IPS DF 4.7 (cell line): ENCODE measurements around the gene PLXNA4.

Experiments used
- DNase-seq: peaks from one replicate; pipeline ENCODE4 v3.0.0-alpha.2; 2013; ENCODE audit warnings: low spot score; ENCODE audit errors: extremely low read depth

The PLXNA4 gene

DNA sequence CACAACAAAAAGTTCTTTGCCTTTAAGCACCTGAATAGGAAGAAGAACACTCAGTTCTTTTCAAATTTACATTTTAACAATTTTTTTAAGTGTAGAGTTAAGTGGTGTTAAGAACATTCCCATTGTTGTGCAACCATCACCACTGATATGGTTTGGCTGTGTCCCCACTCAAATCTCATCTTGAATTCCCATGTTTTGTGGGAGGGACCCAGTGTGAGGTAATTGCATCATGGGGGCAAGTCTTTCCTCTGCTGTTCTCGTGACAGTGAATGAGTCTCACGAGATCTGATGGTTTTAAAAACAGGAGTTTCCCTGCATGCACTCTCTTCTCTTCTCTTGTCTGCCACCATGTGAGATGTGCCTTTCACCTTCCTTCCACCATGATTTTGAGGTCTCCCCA, 155.7 kb downstream of the PLXNA4 start:
- no peak for DNase-seq

GRCh38 chr7:132419542-132419941, 156.7 kb downstream of the PLXNA4 start:
- no peak for DNase-seq

GRCh38 chr7:132418840-132419239, 157.4 kb downstream of the PLXNA4 start:
- DNase-seq = no peak

GRCh38 chr7:132417103-132417906, 159.0 kb downstream of the PLXNA4 start:
- DNase-seq = no peak

GRCh38 chr7:132416395-132416794, 159.9 kb downstream of the PLXNA4 start:
- DNase-seq = no peak

- no peak for DNase-seq
Observed at GRCh38 chr7:132415259-132415658, 161.0 kb downstream of the PLXNA4 start.

- DNase-seq = no peak
Observed at GRCh38 chr7:132414857-132415256, 161.4 kb downstream of the PLXNA4 start.

DNA sequence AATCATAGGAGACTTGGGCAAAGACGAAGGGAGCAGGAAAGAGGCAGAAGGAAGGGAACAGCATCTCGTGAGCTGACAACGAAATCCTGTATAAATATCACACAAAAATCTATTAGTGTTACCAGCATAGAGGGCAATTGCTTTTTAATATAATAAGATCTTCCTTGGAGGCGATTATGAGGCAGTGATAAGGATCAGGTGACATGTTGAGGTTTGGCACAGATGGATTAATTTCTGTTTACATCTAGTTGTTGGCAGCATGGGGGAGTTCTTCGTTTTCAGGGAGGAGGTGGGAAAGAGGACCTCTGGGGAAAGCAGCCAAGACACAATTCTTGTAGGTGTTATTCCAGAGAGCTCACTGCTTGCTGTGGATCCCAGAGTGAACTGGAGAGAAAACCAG, 163.8 kb downstream of the PLXNA4 start:
- no peak for DNase-seq

DNA sequence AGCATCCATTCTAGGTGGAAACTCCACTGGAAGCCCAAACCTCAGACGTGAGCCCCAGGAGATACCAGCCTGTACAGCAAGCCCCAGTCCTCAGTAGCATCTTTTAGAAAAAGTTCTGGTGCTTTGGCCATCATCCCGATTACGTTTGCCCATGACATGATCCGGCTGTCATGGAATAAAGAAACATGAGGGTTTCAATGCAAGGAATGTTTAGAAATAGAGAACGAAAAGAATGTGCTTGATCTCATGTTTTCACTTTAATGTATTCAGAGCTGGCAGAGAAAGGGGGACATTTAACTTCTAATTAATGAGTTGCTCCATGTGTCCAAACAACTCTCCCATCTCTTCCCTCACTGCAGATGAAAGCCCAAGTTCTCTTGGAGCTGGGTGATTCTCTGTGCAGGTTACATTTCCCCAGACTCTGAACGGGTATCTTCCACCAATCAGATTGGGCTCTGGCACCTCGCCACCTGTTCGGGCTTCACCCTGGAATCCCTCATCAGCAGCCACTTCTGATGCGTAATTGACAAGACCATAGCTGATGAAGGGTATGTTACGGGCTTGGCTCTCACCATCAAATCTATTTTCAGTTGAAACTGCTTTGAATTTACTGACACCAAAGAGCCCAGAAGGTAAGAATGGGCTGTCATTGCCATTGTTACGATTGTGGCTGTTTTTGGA, 165.3 kb downstream of the PLXNA4 start:
- no peak for DNase-seq

GRCh38 chr7:132410385-132410784, 165.9 kb downstream of the PLXNA4 start:
- no peak for DNase-seq

DNA sequence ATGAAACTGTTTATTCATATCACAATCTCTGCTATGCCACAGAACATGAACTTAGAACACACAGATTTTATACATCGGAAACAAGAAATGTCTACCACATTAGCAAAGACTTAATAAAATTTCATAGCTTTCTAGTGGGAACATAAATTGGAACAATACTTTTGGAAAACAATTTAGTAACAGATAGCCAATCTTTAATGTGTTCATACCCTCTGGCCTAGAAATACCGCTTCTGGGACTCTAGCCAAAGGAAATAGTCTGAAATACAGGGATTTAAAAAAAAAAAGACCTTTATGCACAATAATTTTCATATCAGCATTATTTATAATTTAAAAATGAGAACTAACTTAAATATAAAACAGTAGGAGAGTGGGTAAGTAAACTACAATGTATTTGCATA, 168.5 kb downstream of the PLXNA4 start:
- DNase-seq = no peak

DNA sequence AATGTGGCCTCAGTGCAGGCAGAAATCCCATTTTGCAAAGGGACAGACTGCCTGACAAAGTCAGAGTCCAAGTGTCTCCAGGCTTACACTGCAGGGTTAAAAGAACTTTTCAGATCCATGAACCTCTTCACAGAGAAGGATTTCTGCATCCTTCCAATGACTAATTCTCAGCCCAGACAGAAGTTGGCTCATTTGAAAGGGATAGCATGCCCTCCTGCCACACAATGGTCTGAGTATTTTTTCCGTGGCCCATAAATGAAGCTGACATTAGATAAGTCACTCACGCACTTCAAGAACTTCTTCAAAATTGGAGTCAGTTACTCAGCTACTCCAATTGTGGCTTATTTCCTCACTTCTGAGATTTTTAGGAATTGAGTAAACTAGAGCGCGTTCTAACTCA, 170.2 kb downstream of the PLXNA4 start:
- DNase-seq = no peak

DNA sequence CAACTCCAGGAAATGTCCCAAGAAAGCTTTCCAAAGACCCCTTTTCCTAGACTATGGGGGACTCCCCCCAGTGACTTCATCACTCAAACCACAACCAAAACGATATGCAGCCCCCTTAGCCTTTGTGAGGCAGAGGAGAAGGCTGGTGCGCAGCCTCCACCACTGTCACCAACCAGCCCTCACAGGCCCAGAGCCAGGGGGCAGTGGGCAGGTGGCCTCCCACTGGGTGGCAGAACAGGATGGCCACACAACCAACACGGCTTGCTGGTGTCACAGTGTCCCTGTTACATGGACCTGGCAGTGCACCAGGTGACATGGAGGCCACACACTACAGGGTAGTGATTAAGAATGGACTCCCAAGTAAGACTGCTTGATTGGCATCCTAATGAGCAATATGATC, 172.0 kb downstream of the PLXNA4 start:
- DNase-seq = no peak

DNA sequence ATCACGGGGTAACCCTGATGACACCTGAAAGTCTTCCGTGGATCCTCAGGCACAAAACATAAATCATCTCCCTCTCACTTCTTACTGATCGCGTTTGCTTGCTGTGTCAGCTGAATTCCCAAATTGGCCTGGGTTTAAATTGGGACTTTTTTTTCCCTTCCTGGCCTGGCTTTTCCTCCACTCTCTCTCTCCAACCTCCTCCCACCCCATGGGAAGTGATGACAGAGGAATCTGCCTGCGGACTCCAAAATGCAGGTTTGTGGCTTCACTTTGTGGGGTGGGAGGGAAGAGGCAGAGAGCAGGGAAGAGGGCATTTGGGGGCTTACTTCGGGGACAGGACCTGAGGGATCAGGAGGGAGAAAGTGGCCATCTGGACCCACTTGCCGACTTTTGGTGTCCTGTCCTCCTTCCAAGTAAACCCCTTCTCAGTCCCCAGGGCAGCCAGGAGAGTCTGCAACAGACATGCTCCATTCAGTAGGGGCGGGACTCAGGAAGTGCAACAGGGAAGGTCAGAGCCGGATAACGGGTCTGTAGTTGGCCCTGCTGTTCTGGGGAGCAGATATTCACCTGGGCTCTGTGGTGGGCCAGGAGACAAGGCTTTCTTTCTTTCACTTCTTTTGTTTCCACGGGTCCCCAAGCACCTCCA, 172.7 kb downstream of the PLXNA4 start:
- no peak for DNase-seq

DNA sequence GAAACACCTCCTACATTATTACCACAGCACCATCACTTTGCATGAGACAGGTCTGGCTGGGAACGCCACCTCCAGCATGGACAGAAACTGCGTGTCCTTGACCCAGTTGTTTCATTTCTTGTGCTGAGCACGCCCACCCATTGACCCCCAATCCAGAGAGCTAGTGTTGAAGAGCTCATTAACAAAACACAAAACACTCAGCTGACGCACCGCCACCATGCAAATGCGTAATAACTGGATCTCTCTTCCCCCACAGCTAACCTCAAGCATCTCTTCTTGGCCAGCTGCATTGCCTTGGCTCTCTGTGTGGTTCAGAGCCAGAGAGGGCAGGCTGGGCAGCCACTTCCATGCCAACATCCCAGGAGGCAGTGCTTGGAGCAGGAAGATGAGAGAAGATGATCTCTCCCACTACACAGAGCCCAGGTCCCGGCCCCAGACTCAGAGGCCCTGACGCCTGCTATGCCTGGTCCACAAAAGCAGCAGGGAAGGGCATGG, 173.5 kb downstream of the PLXNA4 start:
- no peak for DNase-seq

DNA sequence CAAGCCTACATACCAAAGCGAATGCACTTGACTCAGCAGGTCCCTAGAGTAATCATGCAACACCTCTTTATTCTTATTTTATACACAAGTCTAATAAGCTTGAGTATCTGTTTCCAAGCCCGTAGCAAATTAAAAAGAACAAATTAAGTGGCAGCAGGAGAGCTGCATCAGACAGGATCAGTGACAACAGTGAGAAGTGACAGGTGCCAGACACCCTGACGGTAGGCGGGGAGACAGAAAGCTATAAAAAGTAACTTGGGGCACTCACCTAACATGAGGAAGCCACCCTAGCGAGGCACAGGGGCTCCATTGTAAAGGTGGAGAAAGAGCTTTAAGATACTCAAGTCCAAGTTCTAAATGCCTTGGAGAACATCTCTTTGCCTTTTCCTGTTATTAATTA, 174.2 kb downstream of the PLXNA4 start:
- no peak for DNase-seq

DNA sequence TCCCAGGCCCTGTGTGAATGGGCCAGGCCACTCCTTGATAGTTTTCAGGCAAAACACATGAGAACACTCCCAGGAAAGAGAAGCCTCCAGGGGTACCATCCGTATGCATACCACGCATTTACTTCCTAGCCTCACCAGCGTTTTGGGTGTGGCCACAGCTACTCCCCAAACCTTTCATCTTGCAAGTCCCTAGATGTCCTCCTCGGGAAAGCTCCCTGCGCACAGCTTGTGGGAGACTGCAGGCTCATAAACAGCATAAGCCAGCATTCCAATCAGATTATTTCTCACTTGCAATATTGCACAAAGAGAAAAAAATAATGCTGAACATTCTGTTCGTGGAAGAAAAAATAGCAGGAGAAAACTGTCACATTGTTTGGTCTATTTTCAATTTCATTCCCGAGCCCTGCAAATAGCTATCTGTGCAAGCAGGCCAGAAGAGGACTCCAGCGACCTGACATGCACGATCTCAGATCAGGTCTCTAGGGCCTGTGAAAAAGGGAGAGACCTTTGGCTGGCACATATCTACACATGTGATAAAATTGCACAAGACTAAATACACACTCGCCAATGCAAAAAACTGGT, 175.6 kb downstream of the PLXNA4 start:
- DNase-seq = no peak

- no peak for DNase-seq
Observed at GRCh38 chr7:132399367-132399766, 176.9 kb downstream of the PLXNA4 start.

GRCh38 chr7:132398253-132398925, 177.9 kb downstream of the PLXNA4 start:
- DNase-seq = no peak

DNA sequence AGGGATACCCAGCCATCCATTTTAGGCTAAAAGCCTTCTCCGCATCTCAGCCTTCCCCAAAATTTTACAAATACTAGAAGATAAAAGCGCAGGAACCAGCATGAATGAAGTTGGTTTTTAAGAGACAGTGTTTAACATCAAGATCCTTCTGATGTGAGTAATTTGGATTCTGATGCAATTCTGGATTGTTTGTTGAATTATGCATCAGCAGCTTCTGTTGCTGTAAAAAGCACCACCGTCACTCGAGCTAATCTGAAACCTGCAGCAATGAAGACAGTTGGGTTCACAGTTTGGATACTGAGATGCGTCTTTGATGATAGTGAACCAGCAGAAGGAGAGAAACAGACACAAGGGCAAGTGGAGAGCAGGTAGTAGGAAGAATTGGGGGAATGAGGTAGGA, 179.2 kb downstream of the PLXNA4 start:
- no peak for DNase-seq

DNA sequence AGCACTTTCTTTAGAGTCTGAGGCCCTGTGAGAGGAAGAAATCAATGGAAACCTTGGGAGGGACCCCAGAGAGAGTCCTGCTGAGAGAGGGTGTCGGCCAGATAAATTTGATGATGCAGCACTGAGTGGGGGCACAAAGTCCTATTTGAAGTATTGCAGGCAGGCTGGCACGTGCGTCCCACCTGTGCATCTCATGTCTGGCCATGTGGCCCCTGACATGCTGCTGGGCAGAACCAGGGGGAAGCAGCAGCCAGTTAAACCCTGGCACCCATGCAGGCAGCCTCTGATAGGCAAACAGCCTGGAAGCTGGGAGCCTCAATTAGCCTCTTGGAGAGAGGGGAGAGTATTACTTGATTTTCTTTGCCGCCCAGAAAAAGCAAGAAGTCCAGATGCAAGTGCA, 180.9 kb downstream of the PLXNA4 start:
- no peak for DNase-seq
